BJ (cell line): ENCODE results near the gene ZNF587. TPM values are rescaled to one million over a fixed set of nuclear protein-coding genes. Genes with fewer than 3 reads are reported as not detected.
"Not testable (repeated sequence)": the region's sequence is repeated elsewhere in the genome, so short reads cannot be mapped to it uniquely, and the experiment has no call there.

Source experiments
- CTCF ChIA-PET: fragments of 350-600 bp; formaldehyde crosslinking; extraction: SDS; loops from one replicate; lab custom pipeline; 2021; ENCODE audit warnings: antibody characterized with exemption, inconsistent platforms; lab: Yijun Ruan, JAX
- POLR2A ChIA-PET: fragments of 300-600 bp; sonication (Branson Sonifier 250); formaldehyde crosslinking; extraction: SDS; loops from one replicate; lab custom pipeline; 2021; ENCODE audit warnings: antibody characterized with exemption; lab: Charles Lee
- DNase-seq: peaks from one replicate; pipeline ENCODE4 v3.0.0-alpha.2; 2011; ENCODE audit warnings: low read depth
- H3K27me3 ChIP-seq: 2 replicates; pipeline ENCODE4 v1.6.0; 2011; ENCODE audit warnings: low read length; ENCODE audit not compliant: control insufficient read depth, insufficient read depth
- H3K36me3 ChIP-seq: 2 replicates; pipeline ENCODE4 v1.5.1; 2011; ENCODE audit warnings: low read length; ENCODE audit not compliant: control insufficient read depth, insufficient read depth
- H3K4me3 ChIP-seq: 2 replicates; pipeline ENCODE4 v1.5.1; 2011; ENCODE audit warnings: low read depth, mild to moderate bottlenecking, control low read depth, low read length
- polyA plus RNA-seq: library from polyadenylated mRNA; depleted of rRNA; stranded (reverse); fragments of >200 nt; gene quantifications from 2 replicates; pipeline ENCODE4 v1.2.3, GENCODE V29; 2011
- TF ChIP-seq, protein P1 (sequence below): IDR thresholded peaks from 2 replicates; pipeline ENCODE4 v1.5.1; 2011; ENCODE audit warnings: low read depth, mild to moderate bottlenecking, control low read depth, inconsistent platforms, low read length, moderate library complexity; ENCODE audit not compliant: insufficient read depth

Gene ZNF587
- polyA plus RNA-seq, 1 experiment = 8.4 TPM

DNA sequence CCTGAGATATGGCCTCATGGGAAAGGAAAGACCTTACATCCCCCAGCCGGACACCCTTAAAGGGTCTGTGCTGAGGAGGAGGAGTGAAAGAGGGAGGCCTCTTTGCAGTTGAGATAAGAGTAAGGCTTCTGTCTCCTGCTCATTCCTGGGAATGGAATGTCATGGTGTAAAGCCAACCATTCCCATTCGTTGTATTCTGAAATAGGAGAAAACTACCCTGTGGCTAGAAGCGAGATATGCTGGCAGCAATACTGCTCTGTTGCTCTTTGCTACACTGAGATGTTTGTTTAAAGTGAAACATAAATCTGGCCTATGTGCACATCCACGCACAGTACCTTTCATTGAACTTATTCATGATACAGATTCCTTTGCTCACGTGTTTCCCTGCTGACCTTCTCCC lies 20.3 kb upstream of the ZNF587 start:
- POLR2A ChIA-PET = no interaction called here

DNA sequence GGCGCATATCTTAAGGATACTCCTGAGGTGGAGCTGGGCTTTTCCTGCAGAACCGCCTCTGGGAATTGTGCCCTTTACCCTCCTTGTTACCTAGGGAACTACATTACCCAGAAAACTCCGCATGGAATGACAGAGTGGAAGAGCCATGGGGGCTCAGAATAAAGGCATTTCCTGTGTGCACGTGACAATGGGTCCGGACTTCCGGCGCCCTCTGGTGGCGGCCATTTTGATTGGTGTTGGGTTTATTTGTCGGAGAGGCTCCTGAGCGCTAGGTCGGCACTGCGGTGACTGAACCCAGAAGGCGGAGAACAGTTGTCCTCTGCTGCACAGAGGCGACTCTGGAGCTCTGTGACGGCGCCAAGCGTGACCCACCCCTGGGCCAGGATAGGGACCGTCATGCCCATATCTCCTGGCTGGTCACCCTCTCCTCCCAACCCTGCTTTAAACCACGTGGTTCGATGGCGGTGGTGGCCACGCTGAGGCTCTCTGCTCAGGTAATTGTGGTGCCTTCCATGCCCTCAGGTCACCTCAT lies 19.5 kb upstream of the ZNF587 start, which contains the start of gene ZNF587B:
ZNF587B (plus strand) TSS at position 229 of the 532 bp plus-strand sequence; CDS start at position 459, 230 bp downstream.
- ChIA-PET POLR2A (no interaction called here), CTCF (no interaction called here)
- no peaks in the 10 kb centered on the region for H3K27me3 ChIP-seq
- no peaks in the 10 kb centered on the region; the same call in none of the 2 replicates for H3K36me3 ChIP-seq
- no peak for DNase-seq
- H3K4me3 ChIP-seq = peak within 1 kb of the TSS; percentile 46
- TF ChIP-seq, protein P1, sequence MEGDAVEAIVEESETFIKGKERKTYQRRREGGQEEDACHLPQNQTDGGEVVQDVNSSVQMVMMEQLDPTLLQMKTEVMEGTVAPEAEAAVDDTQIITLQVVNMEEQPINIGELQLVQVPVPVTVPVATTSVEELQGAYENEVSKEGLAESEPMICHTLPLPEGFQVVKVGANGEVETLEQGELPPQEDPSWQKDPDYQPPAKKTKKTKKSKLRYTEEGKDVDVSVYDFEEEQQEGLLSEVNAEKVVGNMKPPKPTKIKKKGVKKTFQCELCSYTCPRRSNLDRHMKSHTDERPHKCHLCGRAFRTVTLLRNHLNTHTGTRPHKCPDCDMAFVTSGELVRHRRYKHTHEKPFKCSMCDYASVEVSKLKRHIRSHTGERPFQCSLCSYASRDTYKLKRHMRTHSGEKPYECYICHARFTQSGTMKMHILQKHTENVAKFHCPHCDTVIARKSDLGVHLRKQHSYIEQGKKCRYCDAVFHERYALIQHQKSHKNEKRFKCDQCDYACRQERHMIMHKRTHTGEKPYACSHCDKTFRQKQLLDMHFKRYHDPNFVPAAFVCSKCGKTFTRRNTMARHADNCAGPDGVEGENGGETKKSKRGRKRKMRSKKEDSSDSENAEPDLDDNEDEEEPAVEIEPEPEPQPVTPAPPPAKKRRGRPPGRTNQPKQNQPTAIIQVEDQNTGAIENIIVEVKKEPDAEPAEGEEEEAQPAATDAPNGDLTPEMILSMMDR = peak; percentile 40

More for the DNA sequence above, 20.3 kb upstream of the ZNF587 start:
- CTCF ChIA-PET = no interaction called here
- H3K36me3 ChIP-seq = no peaks in the 10 kb centered on the region; the same call in none of the 2 replicates
- DNase-seq = no peak
- TF ChIP-seq, protein P1 = no peak
- no peak overlapping the region for H3K4me3 ChIP-seq
- H3K27me3 ChIP-seq = no peaks in the 10 kb centered on the region

DNA sequence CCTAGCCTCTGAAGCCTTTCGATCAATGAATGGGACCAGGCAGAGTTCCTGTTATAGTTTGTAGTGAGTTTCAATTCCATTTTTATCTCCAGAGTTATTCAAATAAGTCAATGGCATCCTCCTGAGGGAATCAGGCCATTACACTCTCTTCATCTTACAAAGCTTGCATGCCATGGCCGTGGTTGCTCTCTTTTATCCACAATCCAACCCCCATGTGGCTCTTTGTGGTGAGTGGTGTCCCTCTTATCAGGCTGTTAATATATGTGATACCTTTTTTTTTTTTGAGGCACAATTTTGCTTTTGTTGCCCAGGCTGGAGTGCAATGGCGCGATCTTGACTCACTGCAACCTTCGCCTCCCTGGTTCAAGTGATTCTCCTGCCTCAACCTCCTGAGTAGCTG lies 12.7 kb upstream of the ZNF587 start:
- H3K36me3 ChIP-seq, POLR2A ChIA-PET, H3K27me3 ChIP-seq, CTCF ChIA-PET, DNase-seq, H3K4me3 ChIP-seq: not testable (repeated sequence)

DNA sequence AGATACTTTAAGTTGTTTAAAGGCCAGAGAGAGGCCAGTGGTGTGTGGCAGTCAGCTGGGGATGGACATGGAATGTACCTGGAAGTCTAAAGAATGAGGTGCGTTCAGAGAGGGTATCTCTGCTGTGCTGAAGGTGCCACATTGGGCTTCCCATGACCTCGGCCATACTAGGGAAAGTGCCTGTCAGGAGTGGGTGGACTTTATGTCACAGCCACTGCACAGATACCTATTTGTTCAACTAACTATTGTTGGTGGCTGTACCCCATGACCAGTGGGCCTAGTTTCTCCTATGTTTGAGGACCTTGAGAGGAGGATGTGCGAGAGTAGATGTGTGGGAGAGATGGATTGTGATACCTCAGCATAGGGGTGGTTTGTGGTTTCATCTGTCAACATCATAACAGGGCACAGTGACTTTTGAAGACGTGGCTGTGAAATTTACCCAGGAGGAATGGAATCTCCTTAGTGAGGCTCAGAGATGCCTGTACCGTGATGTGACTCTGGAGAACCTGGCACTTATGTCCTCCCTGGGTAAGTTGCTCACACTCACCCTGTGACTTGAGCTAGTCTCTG lies 11.0 kb upstream of the ZNF587 start:
- CTCF ChIA-PET, POLR2A ChIA-PET, DNase-seq, H3K4me3 ChIP-seq, H3K27me3 ChIP-seq, H3K36me3 ChIP-seq: not testable (repeated sequence)

DNA sequence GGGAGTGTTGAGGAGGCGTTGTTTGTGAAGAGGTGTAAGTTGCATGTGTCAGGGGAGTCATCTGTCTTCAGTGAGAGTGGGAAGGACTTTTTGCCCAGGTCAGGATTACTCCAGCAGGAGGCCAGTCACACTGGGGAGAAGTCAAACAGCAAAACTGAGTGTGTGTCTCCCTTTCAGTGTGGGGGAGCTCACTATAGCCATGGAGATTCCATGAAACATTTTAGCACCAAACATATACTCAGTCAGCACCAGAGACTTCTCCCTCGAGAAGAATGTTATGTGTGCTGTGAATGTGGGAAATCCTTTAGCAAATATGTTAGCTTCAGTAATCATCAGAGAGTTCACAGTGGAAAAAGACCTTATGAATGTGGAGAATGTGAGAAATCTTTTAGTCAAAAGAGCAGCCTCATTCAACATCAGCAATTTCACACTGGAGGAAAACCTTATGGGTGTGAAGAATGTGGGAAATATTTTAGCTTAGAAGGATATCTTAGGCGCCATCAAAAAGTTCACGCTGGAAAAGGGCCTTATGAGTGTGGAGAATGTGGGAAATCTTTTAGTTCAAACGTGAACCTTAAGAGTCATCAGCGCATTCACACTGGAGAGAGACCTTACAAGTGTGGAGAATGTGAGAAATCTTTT lies 8.4 kb upstream of the ZNF587 start:
- H3K36me3 ChIP-seq = peaks cover 3% of the 10 kb centered on the region
- no peak for DNase-seq
- CTCF ChIA-PET = no interaction called here
- H3K4me3 ChIP-seq = no peak overlapping the region
- TF ChIP-seq, protein P1 = no peak
- H3K27me3 ChIP-seq = no peaks in the 10 kb centered on the region
- POLR2A ChIA-PET = no interaction called here

GRCh38 chr19:57847164-57847563 lies 2.5 kb upstream of the ZNF587 start:
- DNase-seq, CTCF ChIA-PET: not testable (repeated sequence)

GRCh38 chr19:57849162-57849665 lies 445 bp upstream of the ZNF587 start:
- H3K27me3 ChIP-seq, CTCF ChIA-PET, POLR2A ChIA-PET, H3K4me3 ChIP-seq, H3K36me3 ChIP-seq, DNase-seq: not testable (repeated sequence)

More at GRCh38 chr19:57847164-57847563, 2.5 kb upstream of the ZNF587 start:
- H3K27me3 ChIP-seq, POLR2A ChIA-PET, H3K4me3 ChIP-seq, H3K36me3 ChIP-seq: not testable (repeated sequence)
